ENCODE results near the gene LTV1. TPM values are rescaled to one million over a fixed set of nuclear protein-coding genes. Genes with fewer than 3 reads are reported as not detected.

Gene LTV1
- total RNA-seq, 1 donor from 2014 or later, result 22.4 TPM

GRCh38 chr6:143878272-143878760 is 35.2 kb downstream of the LTV1 start:
- ATAC-seq, result no peak
- intact Hi-C loops (cut with DNase I), result no loop called here
- DNase-seq (ENCODE audit: low spot score), result no peak

GRCh38 chr6:143880412-143880811 is 37.3 kb downstream of the LTV1 start:
- no peak for DNase-seq (ENCODE audit: low spot score)
- intact Hi-C loops (cut with DNase I), result no loop called here
- ATAC-seq, result no peak

- no peak for ATAC-seq
- intact Hi-C loops (cut with DNase I), result no loop called here
- no peak for DNase-seq (ENCODE audit: low spot score)
Observed at GRCh38 chr6:143882401-143882930, 39.3 kb downstream of the LTV1 start.

GRCh38 chr6:143884216-143884900 is 41.2 kb downstream of the LTV1 start:
- no peak for ATAC-seq
- no peak for DNase-seq (ENCODE audit: low spot score)
- intact Hi-C loops (cut with DNase I), result no loop called here

GRCh38 chr6:143885116-143885515 is 42.0 kb downstream of the LTV1 start:
- ATAC-seq (no peak), DNase-seq (ENCODE audit: low spot score) (no peak)
- intact Hi-C loops (cut with DNase I), result no loop called here

- ATAC-seq (no peak), DNase-seq (ENCODE audit: low spot score) (no peak)
- intact Hi-C loops (cut with DNase I), result no loop called here
Observed at GRCh38 chr6:143894655-143895054, 51.5 kb downstream of the LTV1 start.

GRCh38 chr6:143896126-143896860 is 53.2 kb downstream of the LTV1 start:
- intact Hi-C loops (cut with DNase I), result no loop called here

GRCh38 chr6:143900358-143900757 is 57.2 kb downstream of the LTV1 start:
- intact Hi-C loops (cut with DNase I), result no loop called here
- DNase-seq (ENCODE audit: low spot score) (no peak), ATAC-seq (no peak)

More at GRCh38 chr6:143896126-143896860, 53.2 kb downstream of the LTV1 start:
- ATAC-seq (no peak), DNase-seq (ENCODE audit: low spot score) (no peak)

- DNase-seq (ENCODE audit: low spot score) (peak; percentile 62), ATAC-seq (peak; percentile 92)
- intact Hi-C loops (cut with DNase I), result no loop called here
Observed at GRCh38 chr6:143901885-143902750, 59.0 kb downstream of the LTV1 start.

- ATAC-seq, result peak; percentile 34
- DNase-seq (ENCODE audit: low spot score), result no peak
- intact Hi-C loops (cut with DNase I), result no loop called here
Observed at GRCh38 chr6:143902827-143903226, 59.7 kb downstream of the LTV1 start.

GRCh38 chr6:143911028-143911427 is 67.9 kb downstream of the LTV1 start:
- DNase-seq (ENCODE audit: low spot score) (no peak), ATAC-seq (no peak)
- intact Hi-C loops (cut with DNase I), result no loop called here

GRCh38 chr6:143912671-143913070 is 69.5 kb downstream of the LTV1 start:
- DNase-seq (ENCODE audit: low spot score) (no peak), ATAC-seq (no peak)
- intact Hi-C loops (cut with DNase I), result no loop called here

Other genes starting within 250 kb of the LTV1 start
- 141 TPM for gene PHACTR2, start 165.4 kb upstream of the LTV1 start, total RNA-seq
- gene ZC2HC1B, start 21.1 kb downstream of the LTV1 start, total RNA-seq, result not detected
- 65.8 TPM for gene PLAGL1, start 164.9 kb downstream of the LTV1 start, total RNA-seq

All from sciatic nerve (tissue), 2 donors.